ENCODE data around the gene TPGS1.

TPGS1 gene

GRCh38 chr19:547117-547516, 39.8 kb downstream of the TPGS1 start:
- Histone ChIP-seq H3K4me1 (ENCODE audit: control insufficient read depth, insufficient read depth, low read length, unreplicated experiment) (no peaks in the 10 kb centered on the region), H2AFZ (ENCODE audit: low read length, unreplicated experiment) (no peak overlapping the region), H3K4me3 (ENCODE audit: low read depth, low read length) (no peak overlapping the region), H3K27ac (ENCODE audit: low read depth, low read length) (no peak overlapping the region), H3K27me3 (ENCODE audit: insufficient read depth, low read length) (no peaks in the 10 kb centered on the region), H3K79me2 (ENCODE audit: control insufficient read depth, insufficient read depth, low read length, unreplicated experiment) (no peaks in the 10 kb centered on the region), H3K36me3 (ENCODE audit: insufficient read depth, low read length) (no peaks in the 10 kb centered on the region)

GRCh38 chr19:547836-548720, 40.8 kb downstream of the TPGS1 start:
- H3K27ac ChIP-seq (ENCODE audit: low read depth, low read length), result no peak overlapping the region
- H3K27me3 ChIP-seq (ENCODE audit: insufficient read depth, low read length), result no peaks in the 10 kb centered on the region
- H3K79me2 ChIP-seq (ENCODE audit: control insufficient read depth, insufficient read depth, low read length, unreplicated experiment), result no peaks in the 10 kb centered on the region
- H3K4me1 ChIP-seq (ENCODE audit: control insufficient read depth, insufficient read depth, low read length, unreplicated experiment), result no peaks in the 10 kb centered on the region
- H3K36me3 ChIP-seq (ENCODE audit: insufficient read depth, low read length), result no peaks in the 10 kb centered on the region
- no peak overlapping the region for H2AFZ ChIP-seq (ENCODE audit: low read length, unreplicated experiment)
- no peak overlapping the region for H3K4me3 ChIP-seq (ENCODE audit: low read depth, low read length)

- Histone ChIP-seq H3K36me3 (ENCODE audit: insufficient read depth, low read length) (no peaks in the 10 kb centered on the region), H3K27me3 (ENCODE audit: insufficient read depth, low read length) (no peaks in the 10 kb centered on the region), H3K79me2 (ENCODE audit: control insufficient read depth, insufficient read depth, low read length, unreplicated experiment) (no peaks in the 10 kb centered on the region), H3K27ac (ENCODE audit: low read depth, low read length) (no peak overlapping the region), H2AFZ (ENCODE audit: low read length, unreplicated experiment) (no peak overlapping the region), H3K4me1 (ENCODE audit: control insufficient read depth, insufficient read depth, low read length, unreplicated experiment) (no peaks in the 10 kb centered on the region), H3K4me3 (ENCODE audit: low read depth, low read length) (no peak overlapping the region)
These were observed 41.9 kb downstream of the TPGS1 start for GRCh38 chr19:548886-549830.

GRCh38 chr19:554817-555216, 47.5 kb downstream of the TPGS1 start:
- no peaks in the 10 kb centered on the region for H3K36me3 ChIP-seq (ENCODE audit: insufficient read depth, low read length)
- H3K4me1 ChIP-seq (ENCODE audit: control insufficient read depth, insufficient read depth, low read length, unreplicated experiment), result no peaks in the 10 kb centered on the region
- no peak overlapping the region for H3K4me3 ChIP-seq (ENCODE audit: low read depth, low read length)
- H3K79me2 ChIP-seq (ENCODE audit: control insufficient read depth, insufficient read depth, low read length, unreplicated experiment), result no peaks in the 10 kb centered on the region
- no peaks in the 10 kb centered on the region for H3K27me3 ChIP-seq (ENCODE audit: insufficient read depth, low read length)
- no peak overlapping the region for H3K27ac ChIP-seq (ENCODE audit: low read depth, low read length)
- H2AFZ ChIP-seq (ENCODE audit: low read length, unreplicated experiment), result no peak overlapping the region

GRCh38 chr19:555474-555808, 48.1 kb downstream of the TPGS1 start:
- no peak overlapping the region for H2AFZ ChIP-seq (ENCODE audit: low read length, unreplicated experiment)
- no peak overlapping the region for H3K27ac ChIP-seq (ENCODE audit: low read depth, low read length)
- no peaks in the 10 kb centered on the region for H3K27me3 ChIP-seq (ENCODE audit: insufficient read depth, low read length)
- H3K79me2 ChIP-seq (ENCODE audit: control insufficient read depth, insufficient read depth, low read length, unreplicated experiment), result no peaks in the 10 kb centered on the region
- H3K36me3 ChIP-seq (ENCODE audit: insufficient read depth, low read length), result no peaks in the 10 kb centered on the region
- no peak overlapping the region for H3K4me3 ChIP-seq (ENCODE audit: low read depth, low read length)
- H3K4me1 ChIP-seq (ENCODE audit: control insufficient read depth, insufficient read depth, low read length, unreplicated experiment), result no peaks in the 10 kb centered on the region

GRCh38 chr19:556611-557382, 49.5 kb downstream of the TPGS1 start:
- Histone ChIP-seq H3K79me2 (ENCODE audit: control insufficient read depth, insufficient read depth, low read length, unreplicated experiment) (no peaks in the 10 kb centered on the region), H3K36me3 (ENCODE audit: insufficient read depth, low read length) (no peaks in the 10 kb centered on the region), H3K27me3 (ENCODE audit: insufficient read depth, low read length) (no peaks in the 10 kb centered on the region), H2AFZ (ENCODE audit: low read length, unreplicated experiment) (no peak overlapping the region), H3K27ac (ENCODE audit: low read depth, low read length) (no peak overlapping the region), H3K4me1 (ENCODE audit: control insufficient read depth, insufficient read depth, low read length, unreplicated experiment) (no peaks in the 10 kb centered on the region), H3K4me3 (ENCODE audit: low read depth, low read length) (no peak overlapping the region)

- H2AFZ ChIP-seq (ENCODE audit: low read length, unreplicated experiment), result no peak overlapping the region
- H3K36me3 ChIP-seq (ENCODE audit: insufficient read depth, low read length), result no peaks in the 10 kb centered on the region
- no peaks in the 10 kb centered on the region for H3K4me1 ChIP-seq (ENCODE audit: control insufficient read depth, insufficient read depth, low read length, unreplicated experiment)
- no peaks in the 10 kb centered on the region for H3K27me3 ChIP-seq (ENCODE audit: insufficient read depth, low read length)
- no peaks in the 10 kb centered on the region for H3K79me2 ChIP-seq (ENCODE audit: control insufficient read depth, insufficient read depth, low read length, unreplicated experiment)
- H3K4me3 ChIP-seq (ENCODE audit: low read depth, low read length), result no peak overlapping the region
- H3K27ac ChIP-seq (ENCODE audit: low read depth, low read length), result no peak overlapping the region
These were observed 51.6 kb downstream of the TPGS1 start for GRCh38 chr19:558770-559439.

GRCh38 chr19:560121-560520, 52.8 kb downstream of the TPGS1 start:
- no peak overlapping the region for H3K4me3 ChIP-seq (ENCODE audit: low read depth, low read length)
- no peaks in the 10 kb centered on the region for H3K27me3 ChIP-seq (ENCODE audit: insufficient read depth, low read length)
- H3K79me2 ChIP-seq (ENCODE audit: control insufficient read depth, insufficient read depth, low read length, unreplicated experiment), result no peaks in the 10 kb centered on the region
- no peak overlapping the region for H2AFZ ChIP-seq (ENCODE audit: low read length, unreplicated experiment)
- no peak overlapping the region for H3K27ac ChIP-seq (ENCODE audit: low read depth, low read length)
- H3K4me1 ChIP-seq (ENCODE audit: control insufficient read depth, insufficient read depth, low read length, unreplicated experiment), result no peaks in the 10 kb centered on the region
- no peaks in the 10 kb centered on the region for H3K36me3 ChIP-seq (ENCODE audit: insufficient read depth, low read length)

- Histone ChIP-seq H2AFZ (ENCODE audit: low read length, unreplicated experiment) (no peak overlapping the region), H3K27me3 (ENCODE audit: insufficient read depth, low read length) (no peaks in the 10 kb centered on the region), H3K79me2 (ENCODE audit: control insufficient read depth, insufficient read depth, low read length, unreplicated experiment) (no peaks in the 10 kb centered on the region), H3K4me1 (ENCODE audit: control insufficient read depth, insufficient read depth, low read length, unreplicated experiment) (no peaks in the 10 kb centered on the region), H3K36me3 (ENCODE audit: insufficient read depth, low read length) (no peaks in the 10 kb centered on the region), H3K27ac (ENCODE audit: low read depth, low read length) (no peak overlapping the region), H3K4me3 (ENCODE audit: low read depth, low read length) (no peak overlapping the region)
These were observed 59.1 kb downstream of the TPGS1 start for GRCh38 chr19:566403-566802.

- Histone ChIP-seq H3K27me3 (ENCODE audit: insufficient read depth, low read length) (no peaks in the 10 kb centered on the region), H2AFZ (ENCODE audit: low read length, unreplicated experiment) (no peak overlapping the region), H3K36me3 (ENCODE audit: insufficient read depth, low read length) (no peaks in the 10 kb centered on the region), H3K27ac (ENCODE audit: low read depth, low read length) (no peak overlapping the region), H3K4me3 (ENCODE audit: low read depth, low read length) (no peak overlapping the region), H3K79me2 (ENCODE audit: control insufficient read depth, insufficient read depth, low read length, unreplicated experiment) (no peaks in the 10 kb centered on the region), H3K4me1 (ENCODE audit: control insufficient read depth, insufficient read depth, low read length, unreplicated experiment) (no peaks in the 10 kb centered on the region)
These were observed 59.5 kb downstream of the TPGS1 start for GRCh38 chr19:566844-567243.
